Measurements from ENCODE around the gene TMPRSS11F.

Gene TMPRSS11F

DNA sequence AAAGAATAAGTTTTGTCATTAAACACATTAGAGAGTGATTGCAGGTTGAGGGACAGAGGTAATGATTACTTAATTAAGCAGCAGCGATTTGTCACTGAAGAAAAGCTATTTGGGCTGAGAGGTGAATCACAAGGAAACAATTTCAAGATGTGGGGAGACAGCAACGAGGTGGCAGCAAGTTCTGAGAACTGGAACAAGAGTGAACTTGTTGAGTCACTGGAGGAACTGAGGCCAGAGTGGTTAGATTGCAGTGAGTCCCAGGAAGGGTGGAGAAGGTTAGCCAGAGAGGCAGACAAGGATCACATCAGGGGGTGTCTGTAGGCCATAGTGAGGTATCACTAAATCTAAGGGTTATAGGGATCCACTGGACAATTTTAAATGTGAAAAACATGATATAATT, 108.5 kb downstream of the TMPRSS11F start:
- H3K4me1 ChIP-seq = no peaks in the 10 kb centered on the region
- no peaks in the 10 kb centered on the region for H3K36me3 ChIP-seq
- intact Hi-C loops (cut with DNase I; ENCODE audit: low total_unique reads) = no loop called here
- no peak overlapping the region for H3K27ac ChIP-seq
- H3K4me3 ChIP-seq = no peak overlapping the region
- no peaks in the 10 kb centered on the region for H3K9me3 ChIP-seq
- H3K27me3 ChIP-seq = no peaks in the 10 kb centered on the region
- TF ChIP-seq, protein P1, sequence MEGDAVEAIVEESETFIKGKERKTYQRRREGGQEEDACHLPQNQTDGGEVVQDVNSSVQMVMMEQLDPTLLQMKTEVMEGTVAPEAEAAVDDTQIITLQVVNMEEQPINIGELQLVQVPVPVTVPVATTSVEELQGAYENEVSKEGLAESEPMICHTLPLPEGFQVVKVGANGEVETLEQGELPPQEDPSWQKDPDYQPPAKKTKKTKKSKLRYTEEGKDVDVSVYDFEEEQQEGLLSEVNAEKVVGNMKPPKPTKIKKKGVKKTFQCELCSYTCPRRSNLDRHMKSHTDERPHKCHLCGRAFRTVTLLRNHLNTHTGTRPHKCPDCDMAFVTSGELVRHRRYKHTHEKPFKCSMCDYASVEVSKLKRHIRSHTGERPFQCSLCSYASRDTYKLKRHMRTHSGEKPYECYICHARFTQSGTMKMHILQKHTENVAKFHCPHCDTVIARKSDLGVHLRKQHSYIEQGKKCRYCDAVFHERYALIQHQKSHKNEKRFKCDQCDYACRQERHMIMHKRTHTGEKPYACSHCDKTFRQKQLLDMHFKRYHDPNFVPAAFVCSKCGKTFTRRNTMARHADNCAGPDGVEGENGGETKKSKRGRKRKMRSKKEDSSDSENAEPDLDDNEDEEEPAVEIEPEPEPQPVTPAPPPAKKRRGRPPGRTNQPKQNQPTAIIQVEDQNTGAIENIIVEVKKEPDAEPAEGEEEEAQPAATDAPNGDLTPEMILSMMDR (IDR thresholded peaks at IDR 0.05) = no peak
- no peak for DNase-seq

DNA sequence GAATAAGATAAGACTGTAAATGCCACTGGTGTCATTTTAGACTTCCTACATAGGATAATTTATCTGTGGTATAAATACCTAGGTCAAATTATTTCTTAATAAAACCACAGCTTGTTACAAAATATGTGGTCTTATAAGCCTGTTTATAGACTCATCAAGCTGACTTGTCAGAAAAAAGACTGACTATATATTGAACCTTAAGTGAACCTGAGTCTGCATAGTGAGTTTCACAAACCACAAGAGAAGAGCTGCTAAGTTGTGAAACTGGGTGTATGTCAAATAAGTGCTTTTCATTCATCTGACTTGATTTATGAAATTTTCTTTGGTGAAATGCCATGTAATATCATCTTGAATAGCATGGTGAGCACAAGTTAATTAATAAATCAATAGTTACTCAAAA, 118.0 kb downstream of the TMPRSS11F start:
- Histone ChIP-seq H3K4me1 (no peaks in the 10 kb centered on the region), H3K27ac (no peak overlapping the region), H3K36me3 (no peaks in the 10 kb centered on the region), H3K27me3 (no peaks in the 10 kb centered on the region), H3K9me3 (no peaks in the 10 kb centered on the region), H3K4me3 (no peak overlapping the region)
- TF ChIP-seq, protein P1 (IDR thresholded peaks at IDR 0.05) = no peak
- DNase-seq = no peak
- intact Hi-C loops (cut with DNase I; ENCODE audit: low total_unique reads) = no loop called here
